Panc1 (cell line): ENCODE measurements around the gene ZNF831.

Experiments
- CTCF ChIP-seq: fragments of 450-650 bp; IDR thresholded peaks from 2 replicates; pipeline ENCODE4 v1.5.1; 2017; ENCODE audit warnings: mild to moderate bottlenecking
- SIN3A ChIP-seq: IDR thresholded peaks from 2 replicates; pipeline ENCODE4 v1.6.1; 2012; ENCODE audit warnings: low read depth, mild to moderate bottlenecking, low read length, moderate library complexity, borderline replicate concordance; ENCODE audit not compliant: insufficient read depth

- TF ChIP-seq CTCF (no peak), SIN3A (no peak)
These were observed 56.5 kb downstream of the ZNF831 start for GRCh38 chr20:59220161-59220560.
